ENCODE data around the gene MSMP.

The MSMP gene

GRCh38 chr9:35746583-35746982, 7.5 kb downstream of the MSMP start:
- peak in 1 of 2 donors; percentile 50 for DNase-seq (ENCODE audit: low read depth in 2 of 2)
- peak overlapping the region; percentile 83 to 87 for H3K4me3 ChIP-seq (replicated peaks in 1 of 2; ENCODE audit: low read depth in 2 of 2, low read length in 2 of 2)
- no peak for TF ChIP-seq CTCF (IDR thresholded peaks at IDR 0.05; ENCODE audit: low read depth, low read length)

- no peak overlapping the region for H3K4me3 ChIP-seq (replicated peaks in 1 of 2; ENCODE audit: low read depth in 2 of 2, low read length in 2 of 2)
- no peak for DNase-seq (ENCODE audit: low read depth in 2 of 2)
Measured at GRCh38 chr9:35745569-35745968, 8.5 kb downstream of the MSMP start.

GRCh38 chr9:35743880-35744518, 10.1 kb downstream of the MSMP start:
- no peak for TF ChIP-seq CTCF (IDR thresholded peaks at IDR 0.05; ENCODE audit: low read depth, low read length)
- no peak for DNase-seq (ENCODE audit: low read depth in 2 of 2)
- no peak overlapping the region for H3K4me3 ChIP-seq (replicated peaks in 1 of 2; ENCODE audit: low read depth in 2 of 2, low read length in 2 of 2)

More at GRCh38 chr9:35745569-35745968, 8.5 kb downstream of the MSMP start:
- no peak for TF ChIP-seq CTCF (IDR thresholded peaks at IDR 0.05; ENCODE audit: low read depth, low read length)

GRCh38 chr9:35743452-35743851, 10.6 kb downstream of the MSMP start:
- no peak for DNase-seq (ENCODE audit: low read depth in 2 of 2)
- no peak for TF ChIP-seq CTCF (IDR thresholded peaks at IDR 0.05; ENCODE audit: low read depth, low read length)
- no peak overlapping the region for H3K4me3 ChIP-seq (replicated peaks in 1 of 2; ENCODE audit: low read depth in 2 of 2, low read length in 2 of 2)

- DNase-seq (ENCODE audit: low read depth in 2 of 2) = no peak
- TF ChIP-seq CTCF (IDR thresholded peaks at IDR 0.05; ENCODE audit: low read depth, low read length) = no peak
- H3K4me3 ChIP-seq (replicated peaks in 1 of 2; ENCODE audit: low read depth in 2 of 2, low read length in 2 of 2) = no peak overlapping the region
Measured at GRCh38 chr9:35741740-35742139, 12.3 kb downstream of the MSMP start.

GRCh38 chr9:35740243-35740642, 13.8 kb downstream of the MSMP start:
- TF ChIP-seq CTCF (IDR thresholded peaks at IDR 0.05; ENCODE audit: low read depth, low read length) = no peak
- no peak for DNase-seq (ENCODE audit: low read depth in 2 of 2)
- H3K4me3 ChIP-seq (replicated peaks in 1 of 2; ENCODE audit: low read depth in 2 of 2, low read length in 2 of 2) = no peak overlapping the region

GRCh38 chr9:35738924-35739323, 15.2 kb downstream of the MSMP start:
- no peak for DNase-seq (ENCODE audit: low read depth in 2 of 2)
- no peak overlapping the region for H3K4me3 ChIP-seq (replicated peaks in 1 of 2; ENCODE audit: low read depth in 2 of 2, low read length in 2 of 2)
- TF ChIP-seq CTCF (IDR thresholded peaks at IDR 0.05; ENCODE audit: low read depth, low read length) = no peak
